ENCODE results near the gene PAMR1.

PAMR1 gene

GRCh38 chr11:35413598-35413997 is 111.8 kb downstream of the PAMR1 start:
- no peak for DNase-seq (ENCODE audit: extremely low spot score)
- TF ChIP-seq CTCF (IDR thresholded peaks at IDR 0.05; ENCODE audit: control extremely low read depth, extremely low read depth, low read depth, missing control alignments) = no peak
- CTCF ChIA-PET = no interaction called here
- POLR2A ChIA-PET = no interaction called here

- DNase-seq (ENCODE audit: extremely low spot score) = no peak
- peak; percentile 41 for TF ChIP-seq CTCF (IDR thresholded peaks at IDR 0.05; ENCODE audit: control extremely low read depth, extremely low read depth, low read depth, missing control alignments)
- CTCF ChIA-PET = interaction anchor here (1.0 to 2.3 kb wide), 9 partner anchors 8 to 899 kb away, joined by 3 to 8 read pairs (median 5); partner anchors contain the start of gene ELF5
- POLR2A ChIA-PET = no interaction called here
These were observed 113.1 kb downstream of the PAMR1 start for GRCh38 chr11:35412285-35412684.

- no peak for TF ChIP-seq CTCF (IDR thresholded peaks at IDR 0.05; ENCODE audit: control extremely low read depth, extremely low read depth, low read depth, missing control alignments)
These were observed 118.4 kb downstream of the PAMR1 start for GRCh38 chr11:35407041-35407440.

GRCh38 chr11:35404388-35404775 is 121.0 kb downstream of the PAMR1 start:
- DNase-seq (ENCODE audit: extremely low spot score) = no peak
- peak; percentile 42 for TF ChIP-seq CTCF (IDR thresholded peaks at IDR 0.05; ENCODE audit: control extremely low read depth, extremely low read depth, low read depth, missing control alignments)
- ChIA-PET CTCF (interaction anchor here (0.9 to 4.9 kb wide), 11 partner anchors 8 to 912 kb away, joined by 3 to 19 read pairs (median 6); partner anchors contain the start of gene ELF5), POLR2A (no interaction called here)

More at GRCh38 chr11:35407041-35407440, 118.4 kb downstream of the PAMR1 start:
- ChIA-PET POLR2A (interaction anchor here (1.1 kb wide), 1 partner anchor 15 kb away, joined by 3 read pairs; no protein-coding TSS in a partner anchor), CTCF (interaction anchor here (1.4 kb wide), 1 partner anchor 12 kb away, joined by 3 read pairs; no protein-coding TSS in a partner anchor)
- DNase-seq (ENCODE audit: extremely low spot score) = no peak

GRCh38 chr11:35403765-35404387 is 121.5 kb downstream of the PAMR1 start:
- CTCF ChIA-PET = interaction anchor here (0.8 to 4.9 kb wide), 12 partner anchors 9 to 911 kb away, joined by 3 to 19 read pairs (median 6); partner anchors contain the start of gene ELF5
- no peak for TF ChIP-seq CTCF (IDR thresholded peaks at IDR 0.05; ENCODE audit: control extremely low read depth, extremely low read depth, low read depth, missing control alignments)

GRCh38 chr11:35402751-35403660 is 122.4 kb downstream of the PAMR1 start:
- no peak for DNase-seq (ENCODE audit: extremely low spot score)
- TF ChIP-seq CTCF (IDR thresholded peaks at IDR 0.05; ENCODE audit: control extremely low read depth, extremely low read depth, low read depth, missing control alignments) = no peak
- ChIA-PET CTCF (interaction anchor here (0.8 to 4.9 kb wide), 9 partner anchors 9 to 910 kb away, joined by 3 to 19 read pairs (median 5); partner anchors contain the start of gene ELF5), POLR2A (no interaction called here)

More at GRCh38 chr11:35403765-35404387, 121.5 kb downstream of the PAMR1 start:
- POLR2A ChIA-PET = no interaction called here
- DNase-seq (ENCODE audit: extremely low spot score) = no peak
